ENCODE data around the gene PTPRH.
"Not testable (repeated sequence)": the region's sequence is repeated elsewhere in the genome, so short reads cannot be mapped to it uniquely, and the experiment has no call there.

PTPRH gene

GRCh38 chr19:55176076-55176475 is 33.2 kb downstream of the PTPRH start:
- DNase-seq: peak; percentile 50

- DNase-seq: no peak
These were observed 34.0 kb downstream of the PTPRH start for GRCh38 chr19:55175117-55175867.

GRCh38 chr19:55174425-55175116 is 34.7 kb downstream of the PTPRH start:
- DNase-seq: no peak

GRCh38 chr19:55173714-55174409 is 35.4 kb downstream of the PTPRH start:
- peak; percentile 65 for DNase-seq

GRCh38 chr19:55173186-55173713 is 36.1 kb downstream of the PTPRH start:
- DNase-seq: no peak

GRCh38 chr19:55172741-55173140 is 36.6 kb downstream of the PTPRH start:
- no peak for DNase-seq

GRCh38 chr19:55172318-55172717 is 37.0 kb downstream of the PTPRH start:
- not testable (repeated sequence) for DNase-seq

GRCh38 chr19:55171440-55171839 is 37.9 kb downstream of the PTPRH start:
- DNase-seq: no peak

GRCh38 chr19:55169136-55169535 is 40.2 kb downstream of the PTPRH start:
- no peak for DNase-seq

GRCh38 chr19:55166530-55167268 is 42.6 kb downstream of the PTPRH start, which contains the start of gene DNAAF3:
Gene DNAAF3 (minus strand): TSS chr19:55166613. CDS start chr19:55166413, 200 bp downstream.
- DNase-seq: peak; percentile 98

- peak; percentile 94 for DNase-seq
These were observed 43.3 kb downstream of the PTPRH start for GRCh38 chr19:55165952-55166529.

GRCh38 chr19:55161571-55162322 is 47.6 kb downstream of the PTPRH start:
- DNase-seq: no peak

GRCh38 chr19:55160986-55161365 is 48.3 kb downstream of the PTPRH start:
- DNase-seq: no peak

GRCh38 chr19:55160128-55160985 is 48.9 kb downstream of the PTPRH start:
- peak; percentile 97 for DNase-seq

- peak; percentile 94 for DNase-seq
These were observed 50.2 kb downstream of the PTPRH start for GRCh38 chr19:55158848-55159749.

GRCh38 chr19:55158423-55158822 is 50.9 kb downstream of the PTPRH start:
- no peak for DNase-seq

- DNase-seq: no peak
These were observed 52.0 kb downstream of the PTPRH start, which contains the start of gene TNNI3 for GRCh38 chr19:55157064-55157908. Gene TNNI3 (minus strand): TSS chr19:55157732. CDS start chr19:55157589, 143 bp downstream.

All from hematopoietic multipotent progenitor cell treated with erythropoietin and hydrocortisone succinate and interleukin-3 and kit ligand, for 4 days (in vitro differentiated cells).